Amniotic epithelial cell (primary cell): ENCODE data around the gene TAS2R14.

Experiments used
- DNase-seq: peaks from one replicate; pipeline ENCODE4 v3.0.0-alpha.2; 2010; ENCODE audit warnings: low read depth

Gene TAS2R14

GRCh38 chr12:10904686-10905085, 34.4 kb downstream of the TAS2R14 start:
- DNase-seq: no peak

- peak; percentile 24 for DNase-seq
Measured at GRCh38 chr12:10901427-10901826, 37.6 kb downstream of the TAS2R14 start.

GRCh38 chr12:10900972-10901371, 38.1 kb downstream of the TAS2R14 start:
- no peak for DNase-seq

- no peak for DNase-seq
Measured at GRCh38 chr12:10900530-10900929, 38.5 kb downstream of the TAS2R14 start.

GRCh38 chr12:10896854-10897253, 42.2 kb downstream of the TAS2R14 start:
- DNase-seq: no peak

- DNase-seq: no peak
Measured at GRCh38 chr12:10891937-10892336, 47.1 kb downstream of the TAS2R14 start.

GRCh38 chr12:10889226-10889625, 49.8 kb downstream of the TAS2R14 start:
- DNase-seq: no peak
